Measurements from ENCODE around the gene WSB1.

The WSB1 gene

GRCh38 chr17:27357236-27357635 is 63.3 kb downstream of the WSB1 start:
- DNase-seq (ENCODE audit: low spot score), result no peak

- no peak for DNase-seq (ENCODE audit: low spot score)
Measured at GRCh38 chr17:27360507-27360906, 66.6 kb downstream of the WSB1 start.

- DNase-seq (ENCODE audit: low spot score), result no peak
Measured at GRCh38 chr17:27361695-27362094, 67.8 kb downstream of the WSB1 start.

- DNase-seq (ENCODE audit: low spot score), result no peak
Measured at GRCh38 chr17:27362503-27362902, 68.6 kb downstream of the WSB1 start.

GRCh38 chr17:27362909-27363308 is 69.0 kb downstream of the WSB1 start:
- no peak for DNase-seq (ENCODE audit: low spot score)

- no peak for DNase-seq (ENCODE audit: low spot score)
Measured at GRCh38 chr17:27363326-27363725, 69.4 kb downstream of the WSB1 start.
